CD4-positive, alpha-beta T cell (primary cell): ENCODE results near the gene RPIA. TPM values are rescaled to one million over a fixed set of nuclear protein-coding genes. Genes with fewer than 3 reads are reported as not detected.

Experiments used
- ATAC-seq: fragments of 200-7000 bp; cut with Tn5 transposase; one replicate; pipeline ENCODE4 v1.10.0; 2022; ENCODE audit warnings: mild to moderate bottlenecking; ENCODE audit not compliant: poor library complexity
- CTCF ChIA-PET: fragments of 350-600 bp; sonication (Branson Sonifier 250); formaldehyde crosslinking; loops from one replicate; lab custom pipeline; 2021; ENCODE audit warnings: antibody characterized with exemption, inconsistent platforms; lab: Charles Lee
- POLR2A ChIA-PET: fragments of 350-600 bp; sonication (Branson Sonifier 250); formaldehyde crosslinking; loops from one replicate; lab custom pipeline; 2021; ENCODE audit warnings: antibody characterized with exemption, inconsistent platforms; lab: Charles Lee
- DNase-seq, 14 experiments: peaks; one replicate each; pipeline ENCODE4 v3.0.0-alpha.2; 2013 to 2020; ENCODE audit warnings: mixed read lengths in 2 of 14
- H3K27ac ChIP-seq, 2 donors: one replicate each; pipeline versions ENCODE4 v1.5.1 to v1.7.0; 2013; ENCODE audit warnings: low read length in 2 of 2, low read depth in 1 of 2, mild to moderate bottlenecking in 1 of 2
- H3K27me3 ChIP-seq, 2 experiments: 1 replicate in 1 of 2; 2 replicates in 1 of 2; pipeline versions ENCODE4 v1.6.1 to v1.7.0; 2013; ENCODE audit warnings: low read length in 2 of 2, control low read depth in 1 of 2, mild to moderate bottlenecking in 1 of 2, moderate library complexity in 1 of 2; ENCODE audit not compliant: insufficient read depth in 2 of 2, control insufficient read depth in 1 of 2
- H3K36me3 ChIP-seq: one replicate; pipeline ENCODE4 v1.6.1; 2013; ENCODE audit warnings: low read length, control low read depth; ENCODE audit not compliant: insufficient read depth
- H3K4me1 ChIP-seq: one replicate; pipeline ENCODE4 v1.6.1; 2013; ENCODE audit warnings: low read length, control low read depth; ENCODE audit not compliant: insufficient read depth
- H3K4me3 ChIP-seq: one replicate; pipeline ENCODE4 v1.5.1; 2013; ENCODE audit warnings: mild to moderate bottlenecking, low read length, moderate library complexity
- H3K9me3 ChIP-seq, 2 experiments: 1 replicate in 1 of 2; 2 replicates in 1 of 2; pipeline versions ENCODE4 v1.6.1 to v1.7.0; 2013; ENCODE audit warnings: low read length in 2 of 2, mild to moderate bottlenecking in 2 of 2, control low read depth in 1 of 2, moderate library complexity in 1 of 2; ENCODE audit not compliant: control insufficient read depth in 1 of 2, insufficient read depth in 1 of 2
- H3K27ac Mint-ChIP-seq: one replicate; pipeline ENCODE4 v1.8.0; 2020; ENCODE audit warnings: mixed read lengths
- H3K27me3 Mint-ChIP-seq: one replicate; pipeline ENCODE4 v1.8.0; 2021; ENCODE audit warnings: mixed read lengths
- H3K36me3 Mint-ChIP-seq: one replicate; pipeline ENCODE4 v1.8.0; 2021; ENCODE audit warnings: low read depth, mixed read lengths
- H3K4me1 Mint-ChIP-seq: one replicate; pipeline ENCODE4 v1.8.0; 2021; ENCODE audit warnings: low read depth, mixed read lengths
- H3K4me3 Mint-ChIP-seq: one replicate; pipeline ENCODE4 v1.8.0; 2020; ENCODE audit warnings: mild to moderate bottlenecking, mixed read lengths
- H3K9me3 Mint-ChIP-seq: one replicate; pipeline ENCODE4 v1.8.0; 2020; ENCODE audit warnings: mixed read lengths
- intact Hi-C, 2 experiments: fragments of 100-400 bp; cut with DNase I in 1 of 2; cut with micrococcal nuclease in 1 of 2; formaldehyde crosslinking; loops; one replicate each; pipeline versions ENCODE4 v1.15.1 to v1.9.0; 2023 to 2025; cut with DNase I, micrococcal nuclease
- total RNA-seq, 174 experiments: library from RNA in 2 of 174; stranded (reverse) in 2 of 174; gene quantifications; one replicate each; pipeline ENCODE4 v1.2.3 and lab custom pipeline; 2021 to 2026
- TF ChIP-seq, protein P1 (sequence below): fragments of 200-600 bp; IDR thresholded peaks from one replicate; pipeline ENCODE4 v1.8.0; 2022; ENCODE audit warnings: antibody characterized with exemption, mild to moderate bottlenecking

Gene RPIA
- total RNA-seq, 2 experiments from 2014 or later, result 21.6 to 24.7 TPM

DNA sequence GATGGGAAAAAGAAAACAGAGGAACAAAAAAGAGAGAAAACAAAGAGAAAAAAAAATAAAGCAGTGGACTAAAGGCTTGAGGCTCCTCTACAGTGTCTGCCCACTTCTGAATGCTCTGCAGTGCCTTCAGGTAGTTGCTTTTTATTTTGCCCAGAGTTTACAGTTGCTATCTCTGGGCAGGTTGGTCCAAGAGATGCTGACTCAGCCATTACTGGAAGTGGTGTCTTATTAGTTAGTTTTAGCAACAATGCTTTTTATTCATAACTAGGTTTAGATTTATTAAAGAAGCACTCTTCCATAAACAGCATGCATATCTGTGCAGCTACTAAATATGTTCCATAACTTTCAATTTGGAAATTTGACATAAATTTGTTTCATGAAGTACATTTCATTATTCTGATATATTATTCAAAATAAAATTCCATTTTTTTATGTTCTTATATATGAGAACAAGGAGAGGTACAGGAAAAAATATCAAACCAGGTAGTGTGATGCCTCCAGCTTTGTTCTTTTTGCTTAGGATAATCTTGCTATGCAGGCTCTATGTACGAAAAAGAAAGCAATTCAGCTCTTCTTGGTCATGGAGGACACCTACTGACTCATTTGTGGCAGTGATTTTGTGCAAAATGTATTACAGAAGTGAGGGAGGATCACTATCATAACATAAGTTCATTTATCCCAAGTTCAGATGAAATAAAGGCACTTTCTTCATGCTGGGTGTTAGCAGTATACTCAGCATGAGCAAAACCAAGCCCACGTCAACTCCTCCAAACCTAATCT is 69.5 kb downstream of the RPIA start:
- TF ChIP-seq, protein P1, sequence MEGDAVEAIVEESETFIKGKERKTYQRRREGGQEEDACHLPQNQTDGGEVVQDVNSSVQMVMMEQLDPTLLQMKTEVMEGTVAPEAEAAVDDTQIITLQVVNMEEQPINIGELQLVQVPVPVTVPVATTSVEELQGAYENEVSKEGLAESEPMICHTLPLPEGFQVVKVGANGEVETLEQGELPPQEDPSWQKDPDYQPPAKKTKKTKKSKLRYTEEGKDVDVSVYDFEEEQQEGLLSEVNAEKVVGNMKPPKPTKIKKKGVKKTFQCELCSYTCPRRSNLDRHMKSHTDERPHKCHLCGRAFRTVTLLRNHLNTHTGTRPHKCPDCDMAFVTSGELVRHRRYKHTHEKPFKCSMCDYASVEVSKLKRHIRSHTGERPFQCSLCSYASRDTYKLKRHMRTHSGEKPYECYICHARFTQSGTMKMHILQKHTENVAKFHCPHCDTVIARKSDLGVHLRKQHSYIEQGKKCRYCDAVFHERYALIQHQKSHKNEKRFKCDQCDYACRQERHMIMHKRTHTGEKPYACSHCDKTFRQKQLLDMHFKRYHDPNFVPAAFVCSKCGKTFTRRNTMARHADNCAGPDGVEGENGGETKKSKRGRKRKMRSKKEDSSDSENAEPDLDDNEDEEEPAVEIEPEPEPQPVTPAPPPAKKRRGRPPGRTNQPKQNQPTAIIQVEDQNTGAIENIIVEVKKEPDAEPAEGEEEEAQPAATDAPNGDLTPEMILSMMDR, result no peak
- H3K27ac Mint-ChIP-seq, result no peak overlapping the region
- H3K27ac ChIP-seq, result no peak overlapping the region
- H3K4me1 ChIP-seq, result peaks cover 19% of the 10 kb centered on the region
- peaks cover 8% of the 10 kb centered on the region for H3K9me3 Mint-ChIP-seq
- ChIA-PET POLR2A (interaction anchor here (0.9 to 1.8 kb wide), 3 partner anchors 9 to 21 kb away, joined by 4 to 14 read pairs (median 5); no protein-coding TSS in a partner anchor), CTCF (interaction anchor here (0.7 to 1.1 kb wide), 2 partner anchors 9 to 21 kb away, joined by 3 to 4 read pairs; no protein-coding TSS in a partner anchor)
- no peak overlapping the region for H3K4me3 ChIP-seq
- H3K9me3 ChIP-seq, result peaks cover 0 to 36% of the 10 kb centered on the region in 2 experiments
- H3K27me3 Mint-ChIP-seq, result peaks cover 20% of the 10 kb centered on the region
- DNase-seq (peak in 2 of 14 experiments; percentile 13 to 29), ATAC-seq (peak; percentile 49)
- peaks cover 17% of the 10 kb centered on the region for H3K4me1 Mint-ChIP-seq
- H3K36me3 Mint-ChIP-seq, result peaks cover 22% of the 10 kb centered on the region
- H3K27me3 ChIP-seq, result peaks cover 2 to 16% of the 10 kb centered on the region in 2 experiments
- H3K4me3 Mint-ChIP-seq, result no peak overlapping the region
- intact Hi-C loops, result no loop called here
- H3K36me3 ChIP-seq, result no peaks in the 10 kb centered on the region

- H3K27ac ChIP-seq, result no peak overlapping the region
- Mint-ChIP-seq H3K4me1 (peaks cover 20% of the 10 kb centered on the region), H3K27ac (no peak overlapping the region), H3K9me3 (peaks cover 2% of the 10 kb centered on the region), H3K36me3 (peaks cover 13% of the 10 kb centered on the region), H3K27me3 (peaks cover 28% of the 10 kb centered on the region), H3K4me3 (peak overlapping the region; percentile 34)
- H3K4me1 ChIP-seq, result peaks cover 14% of the 10 kb centered on the region
- TF ChIP-seq, protein P1, result no peak
- H3K9me3 ChIP-seq, result peaks cover 0 to 21% of the 10 kb centered on the region in 2 experiments
- intact Hi-C loops, result no loop called here
- H3K4me3 ChIP-seq, result no peak overlapping the region
- H3K27me3 ChIP-seq, result peaks cover 2 to 16% of the 10 kb centered on the region in 2 experiments
- POLR2A ChIA-PET, result no interaction called here
- CTCF ChIA-PET, result no interaction called here
- ATAC-seq (no peak), DNase-seq (no peak)
- H3K36me3 ChIP-seq, result no peaks in the 10 kb centered on the region
Observed at GRCh38 chr2:88764141-88764849, 72.8 kb downstream of the RPIA start.

- H3K36me3 ChIP-seq, result no peaks in the 10 kb centered on the region
- peaks cover 13% of the 10 kb centered on the region for H3K36me3 Mint-ChIP-seq
- ATAC-seq (no peak), DNase-seq (no peak)
- H3K4me1 Mint-ChIP-seq, result peaks cover 20% of the 10 kb centered on the region
- peaks cover 28% of the 10 kb centered on the region for H3K27me3 Mint-ChIP-seq
- TF ChIP-seq, protein P1, result no peak
- peaks cover 0 to 16% of the 10 kb centered on the region in 2 experiments for H3K9me3 ChIP-seq
- ChIA-PET CTCF (no interaction called here), POLR2A (no interaction called here)
- H3K4me3 ChIP-seq, result no peak overlapping the region
- intact Hi-C loops, result no loop called here
- no peak overlapping the region for H3K27ac ChIP-seq
- H3K27ac Mint-ChIP-seq, result no peak overlapping the region
- H3K4me3 Mint-ChIP-seq, result peak overlapping the region; percentile 34
- H3K4me1 ChIP-seq, result peaks cover 14% of the 10 kb centered on the region
- peaks cover 2 to 16% of the 10 kb centered on the region in 2 experiments for H3K27me3 ChIP-seq
- peaks cover 2% of the 10 kb centered on the region for H3K9me3 Mint-ChIP-seq
Observed at GRCh38 chr2:88764850-88765153, 73.3 kb downstream of the RPIA start.
